HG02642 (cell line): ENCODE measurements around the gene RMND1.
"Not testable (repeated sequence)": the region's sequence is repeated elsewhere in the genome, so short reads cannot be mapped to it uniquely, and the experiment has no call there.

Experiments used
- ATAC-seq: cut with Tn5 transposase; IDR thresholded peaks from one replicate; pipeline ENCODE4 v1.9.1; 2021; ENCODE audit warnings: mild to moderate bottlenecking; ENCODE audit not compliant: unreplicated experiment, poor library complexity

The RMND1 gene

GRCh38 chr6:151389618-151390275 is 62.2 kb downstream of the RMND1 start:
- ATAC-seq = peak; percentile 67

- no peak for ATAC-seq
Measured at GRCh38 chr6:151388997-151389617, 62.8 kb downstream of the RMND1 start.

GRCh38 chr6:151388236-151388635 is 63.7 kb downstream of the RMND1 start:
- no peak for ATAC-seq

- ATAC-seq = no peak
Measured at GRCh38 chr6:151387175-151387970, 64.6 kb downstream of the RMND1 start.

DNA sequence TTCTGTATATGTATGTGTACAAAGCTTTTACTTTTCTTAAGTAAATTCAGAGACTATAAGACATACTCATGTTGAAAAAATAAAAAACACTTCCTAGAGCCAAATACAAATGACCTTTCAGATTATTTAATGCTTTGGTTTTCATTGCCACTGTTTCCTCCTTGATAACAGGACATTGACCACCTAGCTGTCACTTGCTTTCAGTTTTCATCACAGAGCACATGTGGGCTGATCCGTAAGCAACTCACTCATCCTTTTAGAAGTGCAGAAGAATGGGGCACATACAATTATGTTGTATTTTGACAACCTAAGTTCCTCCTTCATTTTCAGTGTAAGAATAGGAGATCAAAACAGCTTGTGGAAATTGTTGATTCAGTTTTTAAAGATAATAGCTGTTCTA is 66.7 kb downstream of the RMND1 start:
- no peak for ATAC-seq

GRCh38 chr6:151384151-151384550 is 67.8 kb downstream of the RMND1 start:
- ATAC-seq = no peak

DNA sequence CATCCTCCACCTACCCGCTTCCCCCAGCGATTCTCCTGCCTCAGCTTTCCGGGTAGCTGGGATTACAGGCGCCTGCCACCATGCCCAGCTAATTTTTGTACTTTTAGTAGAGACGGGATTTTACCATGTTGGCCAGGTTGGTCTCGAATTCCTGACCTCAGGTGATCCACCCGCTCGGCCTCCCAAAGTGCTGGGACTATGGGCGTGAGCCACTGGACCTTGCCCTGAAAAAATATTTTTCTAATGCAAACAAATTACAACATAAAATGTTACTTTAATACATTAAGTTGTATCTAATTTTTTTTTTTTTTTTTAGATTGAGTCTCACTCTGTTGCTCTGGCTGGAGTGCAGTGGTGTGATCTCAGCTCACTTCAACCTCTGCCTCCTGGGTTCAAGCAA is 69.3 kb downstream of the RMND1 start:
- not testable (repeated sequence) for ATAC-seq

- no peak for ATAC-seq
Measured at GRCh38 chr6:151381722-151382121, 70.2 kb downstream of the RMND1 start.

DNA sequence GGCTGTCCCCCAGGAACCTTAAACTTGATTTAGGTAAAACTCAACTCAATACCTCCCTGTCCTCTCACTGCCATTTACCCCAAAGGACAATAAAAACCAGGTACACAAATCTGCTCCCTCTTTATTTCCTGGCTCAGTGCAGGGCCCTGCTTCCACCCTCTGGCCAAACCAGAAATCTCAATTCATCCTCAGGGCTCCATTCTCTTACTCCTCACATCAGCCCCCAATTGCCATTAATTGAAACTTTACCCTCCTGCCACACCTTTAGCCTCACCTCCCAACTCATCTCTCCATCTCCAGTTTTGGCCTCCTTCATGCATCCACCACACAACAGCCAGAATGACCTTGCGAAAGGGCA is 71.1 kb downstream of the RMND1 start:
- peak; percentile 17 for ATAC-seq

DNA sequence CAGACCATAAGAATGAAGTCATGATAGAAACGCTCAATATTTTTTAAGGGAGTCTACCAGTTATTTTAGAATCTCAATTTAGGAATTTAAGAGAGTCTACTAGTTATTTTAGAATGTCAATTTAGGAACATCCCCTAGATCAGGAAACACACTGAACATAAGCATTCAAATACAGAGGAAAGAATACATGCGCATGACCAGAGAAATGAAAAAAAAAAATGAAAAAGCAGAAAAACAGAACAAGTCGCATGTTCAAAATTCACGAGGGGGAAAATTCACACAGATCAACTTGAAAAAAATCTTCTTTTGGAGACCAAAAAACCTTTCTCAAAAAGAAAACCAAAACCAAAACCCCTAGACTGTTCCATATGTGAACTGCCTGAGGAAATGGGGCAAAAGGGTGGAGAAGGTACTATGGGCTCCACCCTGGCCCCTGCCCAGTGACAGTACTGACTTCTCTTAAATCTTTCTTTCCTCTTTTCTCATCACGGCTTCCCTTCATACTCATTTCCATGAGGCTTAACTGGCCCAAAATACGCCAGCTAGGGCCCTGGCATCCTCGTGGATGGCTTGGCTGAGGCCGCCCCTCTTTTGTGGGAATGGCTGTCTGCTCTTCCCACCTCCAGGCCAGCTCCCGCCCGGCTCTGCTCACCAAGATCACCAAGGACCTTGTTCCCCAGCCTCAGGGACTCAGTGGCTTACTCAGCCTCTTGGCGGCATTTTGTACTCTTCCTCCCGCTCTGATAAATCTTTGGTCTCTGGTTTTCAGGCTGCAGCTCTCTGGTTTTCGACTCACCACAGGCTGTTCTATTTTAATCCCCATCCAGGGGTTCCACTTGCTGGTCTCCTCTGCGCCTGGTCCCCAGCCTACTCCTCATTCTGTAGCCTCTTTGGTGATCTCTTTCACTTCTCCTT is 71.7 kb downstream of the RMND1 start:
- peak; percentile 58 for ATAC-seq

- ATAC-seq = no peak
Measured at GRCh38 chr6:151377095-151377494, 74.8 kb downstream of the RMND1 start.

DNA sequence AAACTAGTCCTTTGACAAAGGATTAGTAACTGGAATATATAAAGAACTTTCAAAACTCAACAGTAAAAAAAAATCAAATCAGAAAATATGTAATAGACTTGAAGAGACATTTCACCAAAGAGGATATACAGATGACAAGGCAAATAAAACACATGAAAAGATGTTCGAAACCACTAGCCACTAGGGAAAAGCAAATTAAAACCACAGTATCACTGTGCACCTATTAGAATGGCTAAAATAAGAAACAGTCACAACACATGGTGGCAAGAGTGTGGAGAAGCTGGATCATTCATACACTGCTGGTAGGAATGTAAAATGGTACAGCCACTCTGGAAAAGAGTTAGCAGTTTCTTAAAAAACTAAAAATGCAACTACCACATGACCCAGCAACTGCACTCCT is 75.5 kb downstream of the RMND1 start:
- ATAC-seq = peak; percentile 36

- no peak for ATAC-seq
Measured at GRCh38 chr6:151375833-151376232, 76.1 kb downstream of the RMND1 start.

DNA sequence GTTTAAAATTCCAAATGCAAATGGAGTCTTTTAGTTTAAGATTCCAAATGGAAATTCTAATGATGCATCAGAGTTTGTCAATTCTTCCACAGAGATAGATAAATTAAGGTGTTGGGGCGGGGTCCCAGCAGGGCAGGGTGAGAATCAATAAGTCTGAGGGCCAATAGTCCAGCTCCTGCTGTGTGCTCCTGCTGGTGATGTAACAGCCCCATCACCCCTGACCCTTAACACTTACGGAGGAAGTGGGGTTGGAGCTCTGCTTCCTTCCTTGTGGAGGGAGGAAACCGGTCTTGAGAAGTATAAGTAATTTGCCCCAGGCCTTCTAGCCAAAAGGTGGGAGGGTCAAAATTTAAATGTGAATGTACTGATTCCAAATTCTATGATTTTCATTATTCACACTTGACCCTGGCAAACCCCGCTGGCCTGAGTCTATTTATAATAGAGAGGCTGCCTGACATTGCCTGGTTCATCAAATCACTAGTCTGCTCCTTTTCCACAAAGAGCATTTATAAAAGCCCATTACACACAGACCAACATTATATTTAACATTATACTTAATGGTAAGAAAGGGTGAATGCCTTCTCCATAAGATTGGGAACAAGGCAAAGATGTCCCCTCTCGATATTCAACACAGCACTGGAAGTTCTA is 77.8 kb downstream of the RMND1 start:
- ATAC-seq = no peak

DNA sequence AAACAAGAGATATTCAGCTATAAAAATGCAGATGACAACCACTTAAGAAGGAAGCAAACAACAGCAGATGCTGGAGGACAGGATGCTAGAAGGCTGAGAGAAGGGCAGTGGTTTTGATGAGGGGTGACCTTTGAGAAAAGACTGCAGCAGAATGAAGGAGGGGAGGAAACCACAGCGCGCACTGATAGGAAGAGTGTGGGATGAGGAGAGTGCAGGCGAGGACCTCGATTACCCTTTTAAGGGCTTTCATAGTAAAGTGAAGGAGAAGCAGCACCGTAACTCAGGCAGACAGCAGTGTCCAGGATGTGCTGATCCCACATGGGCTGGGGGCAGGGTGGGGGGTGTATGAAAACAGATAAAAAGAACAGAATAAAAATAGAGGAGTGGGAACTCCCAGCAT is 79.8 kb downstream of the RMND1 start:
- no peak for ATAC-seq

DNA sequence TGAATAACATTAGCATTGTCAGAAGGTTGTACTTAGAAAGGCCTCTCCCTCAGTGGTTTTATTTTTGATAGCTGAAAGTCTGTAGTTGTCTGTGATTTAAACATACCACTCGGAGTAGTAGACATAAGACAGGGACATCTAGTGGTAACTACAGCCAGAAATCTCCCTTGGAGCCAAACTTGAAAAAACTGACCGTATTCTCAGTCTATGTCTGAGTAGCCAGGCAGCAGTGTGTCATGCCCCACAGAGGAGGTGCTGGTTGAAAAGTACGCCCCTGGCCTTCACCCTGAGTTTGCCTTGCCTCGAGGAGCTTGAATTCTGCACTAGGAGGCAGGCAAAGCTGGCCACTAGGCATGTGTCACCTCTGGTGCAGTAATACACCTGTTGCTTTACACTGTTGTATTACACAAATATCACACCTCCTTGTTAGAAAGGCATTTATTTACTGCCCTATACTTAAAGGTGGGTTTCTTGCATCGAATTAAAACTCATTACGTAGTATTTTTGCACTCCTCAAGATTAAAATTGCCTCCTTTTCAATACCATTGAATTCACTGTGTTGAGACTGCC is 81.3 kb downstream of the RMND1 start:
- ATAC-seq = no peak

DNA sequence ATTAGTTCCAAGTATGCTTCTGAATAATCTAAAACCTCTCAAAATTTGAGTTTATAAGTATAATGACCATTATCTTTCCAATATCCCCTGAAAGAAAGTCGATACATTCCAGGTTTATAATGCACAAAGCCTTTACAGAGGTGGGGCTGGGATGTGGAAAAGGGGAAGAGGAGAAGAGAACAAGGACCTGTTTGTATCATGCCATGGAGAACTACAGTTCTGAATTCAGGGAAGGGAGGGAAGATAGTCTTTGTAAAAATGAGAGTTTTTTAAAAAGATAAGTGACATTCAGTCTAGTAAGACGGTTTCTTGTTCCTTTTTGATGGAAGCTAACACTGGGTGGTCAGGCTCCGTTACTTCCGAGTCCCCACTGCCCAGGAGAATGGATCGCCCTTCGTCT is 86.7 kb downstream of the RMND1 start:
- ATAC-seq = no peak

- no peak for ATAC-seq
Measured at GRCh38 chr6:151359486-151359885, 92.4 kb downstream of the RMND1 start.

DNA sequence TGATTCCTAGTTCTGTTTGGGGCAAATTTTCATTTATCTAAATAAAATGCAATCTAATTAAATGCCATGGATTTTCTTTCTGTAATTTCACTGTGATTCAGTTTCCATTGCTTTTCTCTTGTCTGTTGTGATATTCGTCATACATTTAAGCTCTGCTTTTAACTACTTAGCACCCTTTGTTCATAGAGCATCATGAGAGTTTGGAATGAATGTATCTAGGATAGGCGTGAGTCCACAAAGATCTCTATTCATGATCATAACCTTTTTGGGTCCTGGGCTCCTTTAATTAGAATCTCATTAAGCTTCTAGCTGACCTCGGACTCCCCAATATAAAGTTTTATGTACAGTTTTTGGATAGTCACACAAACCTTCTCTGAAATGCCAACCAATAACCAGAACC is 93.5 kb downstream of the RMND1 start:
- no peak for ATAC-seq
